Colonic mucosa (tissue), 4 donors: ENCODE measurements around the gene FMN1. TPM values are rescaled to one million over a fixed set of nuclear protein-coding genes. Genes with fewer than 3 reads are reported as not detected.

Experiments
- DNase-seq: peaks from one replicate; pipeline ENCODE4 v3.0.0-alpha.2; 2020
- H3K27ac ChIP-seq: fragments of 200-600 bp; one replicate; pipeline ENCODE4 v1.8.0; 2021
- H3K27me3 ChIP-seq: fragments of 200-600 bp; one replicate; pipeline ENCODE4 v1.8.0; 2021
- H3K36me3 ChIP-seq: fragments of 200-600 bp; one replicate; pipeline ENCODE4 v1.8.0; 2021
- H3K4me1 ChIP-seq: fragments of 200-600 bp; one replicate; pipeline ENCODE4 v1.8.0; 2021; ENCODE audit warnings: mild to moderate bottlenecking
- H3K4me3 ChIP-seq: fragments of 200-600 bp; one replicate; pipeline ENCODE4 v1.8.0; 2021
- H3K9ac ChIP-seq, 2 donors: one replicate each; pipeline ENCODE4 v1.7.0; 2013; ENCODE audit warnings: control low read depth in 2 of 2, low read depth in 2 of 2, low read length in 2 of 2
- H3K9me3 ChIP-seq: fragments of 200-600 bp; one replicate; pipeline ENCODE4 v1.8.0; 2021
- CTCF ChIP-seq: fragments of 200-600 bp; IDR thresholded peaks from one replicate; pipeline ENCODE4 v1.8.0; 2022; ENCODE audit warnings: antibody characterized with exemption, mild to moderate bottlenecking
- intact Hi-C: fragments of 100-400 bp; cut with DNase I; formaldehyde crosslinking; loops from one replicate; pipeline ENCODE4 v1.14.1; 2022
- total RNA-seq, 2 donors: library from RNA; stranded (reverse); fragmentation: NEBNext Ultra II Directional in 1 of 2; extraction: Animal tissue kit (Norgen Biotek cat#: 25700) in 1 of 2; gene quantifications; one replicate each; pipeline ENCODE4 v1.2.1, GENCODE V29; 2021
- donor health status: healthy.
- donor health status: DM: no; HTN: no; CAD: no.
- donor health status: DM: no; HTN: no; CAD: no.

Gene FMN1
- total RNA-seq, 2 donors from 2014 or later: 23.5 to 32.0 TPM

DNA sequence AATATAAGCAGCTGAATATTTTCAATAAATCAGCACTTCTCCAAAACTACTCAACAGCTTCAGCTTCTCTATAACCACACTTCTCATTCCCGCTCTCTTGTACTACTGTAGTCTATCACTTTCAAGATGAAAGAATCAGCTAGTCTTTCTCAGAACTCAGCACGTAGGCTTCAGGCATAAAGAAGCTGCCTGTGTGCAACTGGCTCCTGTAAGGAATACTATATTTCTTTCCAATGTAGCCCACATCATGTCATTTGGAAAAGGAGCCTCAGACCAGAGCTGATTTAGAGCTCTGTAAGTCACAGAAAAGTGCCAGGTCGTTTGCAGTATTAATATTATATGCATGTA, 62.3 kb downstream of the FMN1 start:
- Histone ChIP-seq H3K27me3 (no peaks in the 10 kb centered on the region), H3K4me3 (no peak overlapping the region), H3K9me3 (no peaks in the 10 kb centered on the region), H3K4me1 (no peaks in the 10 kb centered on the region), H3K9ac (no peak overlapping the region), H3K36me3 (no peaks in the 10 kb centered on the region), H3K27ac (no peak overlapping the region)
- intact Hi-C loops: loop anchor here (2.0 to 5.0 kb wide), 2 partner anchors 43 to 110 kb away; no protein-coding TSS in a partner anchor
- DNase-seq: no peak
- TF ChIP-seq CTCF: no peak

GRCh38 chr15:33131552-33132232, 62.8 kb downstream of the FMN1 start:
- TF ChIP-seq CTCF: no peak
- no peak for DNase-seq
- H3K4me3 ChIP-seq: no peak overlapping the region
- no peaks in the 10 kb centered on the region for H3K36me3 ChIP-seq
- no peaks in the 10 kb centered on the region for H3K9me3 ChIP-seq
- H3K27ac ChIP-seq: no peak overlapping the region
- no peaks in the 10 kb centered on the region for H3K27me3 ChIP-seq
- intact Hi-C loops: loop anchor here (2.0 to 5.0 kb wide), 2 partner anchors 43 to 109 kb away; no protein-coding TSS in a partner anchor
- no peaks in the 10 kb centered on the region for H3K4me1 ChIP-seq
- H3K9ac ChIP-seq: no peak overlapping the region

- intact Hi-C loops: no loop called here
- Histone ChIP-seq H3K9ac (no peak overlapping the region), H3K9me3 (no peaks in the 10 kb centered on the region), H3K27ac (peak overlapping the region; percentile 63), H3K27me3 (no peaks in the 10 kb centered on the region), H3K36me3 (no peaks in the 10 kb centered on the region), H3K4me1 (peaks cover 4% of the 10 kb centered on the region), H3K4me3 (no peak overlapping the region)
- no peak for TF ChIP-seq CTCF
- peak; percentile 90 for DNase-seq
Observed at GRCh38 chr15:33126559-33127290, 67.8 kb downstream of the FMN1 start.

DNA sequence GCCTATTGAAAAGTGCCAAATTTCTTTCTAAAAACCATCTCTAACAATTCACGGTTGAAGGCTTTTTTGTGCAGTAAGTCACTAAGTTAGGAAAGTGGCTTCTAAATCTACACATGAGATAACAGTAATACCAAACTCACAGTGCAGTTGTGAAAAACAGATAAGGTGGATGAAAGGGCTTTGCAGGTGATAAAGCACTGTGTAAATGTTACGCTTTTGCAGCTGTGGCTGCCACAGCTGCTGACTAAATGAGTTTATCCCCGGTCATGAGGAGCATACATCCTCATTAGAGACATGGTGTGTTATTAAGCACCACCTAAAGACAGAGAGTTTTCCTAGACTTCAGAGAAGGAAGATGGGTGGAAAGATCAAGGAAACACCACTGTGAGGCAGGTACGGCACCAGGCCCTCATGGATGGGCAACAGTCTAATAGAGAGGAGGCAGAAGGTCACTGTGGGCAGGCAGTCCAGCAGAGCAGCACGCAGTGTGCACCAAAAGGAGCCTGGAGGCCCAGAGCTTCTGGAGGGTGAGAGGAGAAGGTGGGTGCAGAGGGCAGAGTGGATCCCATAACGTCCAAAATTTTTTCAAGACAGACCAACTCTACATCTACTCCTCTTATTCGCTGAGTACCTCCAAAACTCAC, 68.5 kb downstream of the FMN1 start:
- DNase-seq: no peak
- Histone ChIP-seq H3K36me3 (no peaks in the 10 kb centered on the region), H3K9me3 (no peaks in the 10 kb centered on the region), H3K27ac (peak overlapping the region; percentile 63), H3K4me3 (no peak overlapping the region), H3K9ac (peak overlapping the region in 1 of 2 donors; percentile 26), H3K4me1 (peaks cover 4% of the 10 kb centered on the region), H3K27me3 (no peaks in the 10 kb centered on the region)
- intact Hi-C loops: no loop called here
- TF ChIP-seq CTCF: no peak

DNA sequence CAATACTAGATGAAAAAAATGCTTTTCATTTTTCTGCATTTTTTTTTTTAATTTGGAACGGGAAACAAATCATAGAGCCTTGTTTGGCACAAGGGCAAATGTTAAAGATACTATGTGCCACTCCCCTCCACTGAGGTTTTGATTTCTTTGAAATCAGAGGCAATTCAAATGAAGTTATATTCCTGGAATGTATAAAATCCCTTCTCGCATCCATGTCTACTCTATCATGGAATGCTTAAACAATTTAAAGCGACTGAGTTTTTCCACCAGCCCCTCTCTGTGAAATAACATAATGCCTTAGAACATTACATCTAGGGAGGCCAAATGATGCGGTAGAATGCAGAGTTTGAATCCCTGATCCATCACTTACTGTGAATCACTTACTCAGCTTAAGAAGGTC, 69.7 kb downstream of the FMN1 start:
- no peak for TF ChIP-seq CTCF
- Histone ChIP-seq H3K36me3 (no peaks in the 10 kb centered on the region), H3K9ac (no peak overlapping the region), H3K4me1 (peaks cover 4% of the 10 kb centered on the region), H3K9me3 (no peaks in the 10 kb centered on the region), H3K4me3 (no peak overlapping the region), H3K27ac (no peak overlapping the region), H3K27me3 (no peaks in the 10 kb centered on the region)
- intact Hi-C loops: no loop called here
- DNase-seq: no peak
